ENCODE results near the gene EEFSEC. TPM values are rescaled to one million over a fixed set of nuclear protein-coding genes. Genes with fewer than 3 reads are reported as not detected.

Gene EEFSEC
- total RNA-seq, 1 donor from 2014 or later = 10.1 TPM

- TF ChIP-seq, protein P1, sequence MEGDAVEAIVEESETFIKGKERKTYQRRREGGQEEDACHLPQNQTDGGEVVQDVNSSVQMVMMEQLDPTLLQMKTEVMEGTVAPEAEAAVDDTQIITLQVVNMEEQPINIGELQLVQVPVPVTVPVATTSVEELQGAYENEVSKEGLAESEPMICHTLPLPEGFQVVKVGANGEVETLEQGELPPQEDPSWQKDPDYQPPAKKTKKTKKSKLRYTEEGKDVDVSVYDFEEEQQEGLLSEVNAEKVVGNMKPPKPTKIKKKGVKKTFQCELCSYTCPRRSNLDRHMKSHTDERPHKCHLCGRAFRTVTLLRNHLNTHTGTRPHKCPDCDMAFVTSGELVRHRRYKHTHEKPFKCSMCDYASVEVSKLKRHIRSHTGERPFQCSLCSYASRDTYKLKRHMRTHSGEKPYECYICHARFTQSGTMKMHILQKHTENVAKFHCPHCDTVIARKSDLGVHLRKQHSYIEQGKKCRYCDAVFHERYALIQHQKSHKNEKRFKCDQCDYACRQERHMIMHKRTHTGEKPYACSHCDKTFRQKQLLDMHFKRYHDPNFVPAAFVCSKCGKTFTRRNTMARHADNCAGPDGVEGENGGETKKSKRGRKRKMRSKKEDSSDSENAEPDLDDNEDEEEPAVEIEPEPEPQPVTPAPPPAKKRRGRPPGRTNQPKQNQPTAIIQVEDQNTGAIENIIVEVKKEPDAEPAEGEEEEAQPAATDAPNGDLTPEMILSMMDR (conservative IDR thresholded peaks at IDR 0.05; ENCODE audit: low read depth, low read length) = no peak
- H3K4me3 ChIP-seq (ENCODE audit: low read depth, low read length) = no peak overlapping the region
- DNase-seq (ENCODE audit: low read depth) = no peak
Observed at GRCh38 chr3:128319107-128319506, 165.8 kb downstream of the EEFSEC start.

GRCh38 chr3:128319741-128320141, 166.5 kb downstream of the EEFSEC start:
- TF ChIP-seq, protein P1 (conservative IDR thresholded peaks at IDR 0.05; ENCODE audit: low read depth, low read length) = no peak
- no peak for DNase-seq (ENCODE audit: low read depth)
- H3K4me3 ChIP-seq (ENCODE audit: low read depth, low read length) = no peak overlapping the region

- no peak overlapping the region for H3K4me3 ChIP-seq (ENCODE audit: low read depth, low read length)
- no peak for DNase-seq (ENCODE audit: low read depth)
- TF ChIP-seq, protein P1 (conservative IDR thresholded peaks at IDR 0.05; ENCODE audit: low read depth, low read length) = no peak
Observed at GRCh38 chr3:128320551-128321340, 167.5 kb downstream of the EEFSEC start.

DNA sequence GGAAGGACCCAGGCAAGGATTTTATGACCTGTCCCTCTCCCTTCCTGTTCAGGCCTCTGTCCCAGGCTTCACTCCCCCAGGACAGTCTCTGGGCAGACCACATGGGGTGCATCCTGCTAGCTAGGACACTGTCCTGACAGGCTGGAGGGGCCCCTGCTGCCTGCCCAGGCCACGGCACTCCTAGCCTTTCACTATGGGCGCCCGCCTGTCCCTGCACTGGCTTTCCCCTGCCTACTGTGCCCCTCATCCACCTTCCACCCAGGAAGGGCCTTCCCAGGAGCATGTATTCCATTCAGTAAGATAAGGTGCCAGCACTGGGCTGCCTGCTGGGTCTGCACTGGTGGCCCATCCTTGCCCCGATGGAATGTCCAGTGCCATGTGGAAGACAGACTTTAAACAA, 168.1 kb downstream of the EEFSEC start:
- no peak overlapping the region for H3K4me3 ChIP-seq (ENCODE audit: low read depth, low read length)
- TF ChIP-seq, protein P1 (conservative IDR thresholded peaks at IDR 0.05; ENCODE audit: low read depth, low read length) = no peak
- no peak for DNase-seq (ENCODE audit: low read depth)

DNA sequence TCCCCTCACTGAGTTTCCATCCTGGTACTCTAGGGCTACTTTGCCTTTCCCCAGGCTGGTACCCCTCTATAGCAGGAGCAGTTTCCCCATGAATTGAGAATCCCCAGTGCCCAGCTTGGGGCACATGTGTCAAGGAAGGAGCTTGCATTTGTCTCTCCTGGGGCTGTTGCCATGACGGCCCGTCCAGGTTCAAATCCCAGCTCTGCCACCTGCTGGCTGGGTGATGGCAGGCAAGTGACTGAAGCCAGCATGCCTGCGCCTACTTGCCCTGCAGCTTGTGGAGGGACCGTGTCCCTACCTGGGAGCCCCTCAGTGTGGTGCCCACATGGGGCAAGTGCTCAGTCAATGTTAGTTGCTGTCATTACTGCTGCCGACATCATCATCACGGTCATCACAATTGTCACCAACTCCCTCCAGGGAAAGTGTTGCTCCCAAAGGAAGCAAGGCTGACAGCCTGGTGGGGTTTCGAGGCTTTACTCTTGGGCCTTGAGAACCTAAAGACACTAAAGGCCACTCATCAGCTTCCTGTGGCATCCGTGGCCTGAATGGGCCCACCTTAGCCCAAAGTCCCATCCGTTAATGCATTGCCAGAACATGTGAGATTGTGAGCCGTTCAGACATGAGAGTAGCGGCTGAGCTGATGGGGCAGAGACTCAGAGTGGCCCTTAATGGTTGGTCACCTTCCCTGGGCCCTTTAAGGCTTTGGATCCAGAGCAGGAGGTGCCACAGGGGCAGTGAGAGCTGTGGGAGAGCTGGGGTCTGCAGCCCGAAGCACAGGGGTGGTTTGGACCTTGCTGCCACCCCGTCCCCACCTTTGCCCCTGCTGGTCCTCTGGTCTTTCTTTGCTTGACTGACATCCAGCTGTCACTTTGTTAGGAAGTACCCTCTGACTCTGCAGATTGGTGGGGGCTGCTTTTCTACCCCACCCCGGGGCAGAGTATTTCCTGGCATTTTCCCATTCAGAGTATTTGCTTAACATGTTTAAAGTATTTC, 169.0 kb downstream of the EEFSEC start:
- H3K4me3 ChIP-seq (ENCODE audit: low read depth, low read length) = no peak overlapping the region
- TF ChIP-seq, protein P1 (conservative IDR thresholded peaks at IDR 0.05; ENCODE audit: low read depth, low read length) = peak; percentile 68
- DNase-seq (ENCODE audit: low read depth) = no peak

GRCh38 chr3:128323206-128324081, 170.2 kb downstream of the EEFSEC start:
- H3K4me3 ChIP-seq (ENCODE audit: low read depth, low read length) = no peak overlapping the region
- no peak for DNase-seq (ENCODE audit: low read depth)
- TF ChIP-seq, protein P1 (conservative IDR thresholded peaks at IDR 0.05; ENCODE audit: low read depth, low read length) = no peak

All from epithelial cell of proximal tubule (primary cell).